Activated CD4-positive, alpha-beta T cell treated with anti-CD3 and anti-CD28 coated beads, Interleukin-2, amount 10 ng/mL, durations not matched to agents 7 days and 5 days (primary cell): ENCODE data around the gene NPAP1. TPM values are rescaled to one million over a fixed set of nuclear protein-coding genes. Genes with fewer than 3 reads are reported as not detected.

Experiments used
- CTCF ChIA-PET: fragments of 350-600 bp; sonication (Branson Sonifier 250); formaldehyde crosslinking; loops from one replicate; lab custom pipeline; 2021; ENCODE audit warnings: antibody characterized with exemption; lab: Charles Lee
- POLR2A ChIA-PET: fragments of 350-600 bp; sonication (Branson Sonifier 250); formaldehyde crosslinking; loops from one replicate; lab custom pipeline; 2021; ENCODE audit warnings: antibody characterized with exemption; lab: Charles Lee
- DNase-seq: peaks from one replicate; pipeline ENCODE4 v3.0.0-alpha.2; 2020
- H3K27ac Mint-ChIP-seq: one replicate; pipeline ENCODE4 v1.8.0; 2021; ENCODE audit warnings: mild to moderate bottlenecking, moderate library complexity, mixed read lengths
- H3K27me3 Mint-ChIP-seq: one replicate; pipeline ENCODE4 v1.8.0; 2021; ENCODE audit warnings: mixed read lengths
- H3K36me3 Mint-ChIP-seq: one replicate; pipeline ENCODE4 v1.8.0; 2021; ENCODE audit warnings: low read depth, mixed read lengths
- H3K4me1 Mint-ChIP-seq: one replicate; pipeline ENCODE4 v1.8.0; 2021; ENCODE audit warnings: mixed read lengths
- H3K4me3 Mint-ChIP-seq: one replicate; pipeline ENCODE4 v1.8.0; 2021; ENCODE audit warnings: mild to moderate bottlenecking, moderate library complexity, mixed read lengths
- H3K9me3 Mint-ChIP-seq: one replicate; pipeline ENCODE4 v1.8.0; 2021; ENCODE audit warnings: mixed read lengths
- total RNA-seq, 2 experiments: library from RNA; stranded (reverse); gene quantifications; one replicate each; pipeline ENCODE4 v1.2.3, GENCODE V29; 2021

Gene NPAP1
- total RNA-seq, 2 experiments from 2014 or later = not detected

- no peak for DNase-seq
- no peak overlapping the region for H3K27ac Mint-ChIP-seq
- CTCF ChIA-PET = no interaction called here
- POLR2A ChIA-PET = no interaction called here
- no peaks in the 10 kb centered on the region for H3K27me3 Mint-ChIP-seq
- no peak overlapping the region for H3K4me3 Mint-ChIP-seq
- H3K36me3 Mint-ChIP-seq = no peaks in the 10 kb centered on the region
- H3K9me3 Mint-ChIP-seq = peaks cover 8% of the 10 kb centered on the region
- H3K4me1 Mint-ChIP-seq = no peaks in the 10 kb centered on the region
Observed at GRCh38 chr15:24696842-24697241, 21.3 kb downstream of the NPAP1 start.

DNA sequence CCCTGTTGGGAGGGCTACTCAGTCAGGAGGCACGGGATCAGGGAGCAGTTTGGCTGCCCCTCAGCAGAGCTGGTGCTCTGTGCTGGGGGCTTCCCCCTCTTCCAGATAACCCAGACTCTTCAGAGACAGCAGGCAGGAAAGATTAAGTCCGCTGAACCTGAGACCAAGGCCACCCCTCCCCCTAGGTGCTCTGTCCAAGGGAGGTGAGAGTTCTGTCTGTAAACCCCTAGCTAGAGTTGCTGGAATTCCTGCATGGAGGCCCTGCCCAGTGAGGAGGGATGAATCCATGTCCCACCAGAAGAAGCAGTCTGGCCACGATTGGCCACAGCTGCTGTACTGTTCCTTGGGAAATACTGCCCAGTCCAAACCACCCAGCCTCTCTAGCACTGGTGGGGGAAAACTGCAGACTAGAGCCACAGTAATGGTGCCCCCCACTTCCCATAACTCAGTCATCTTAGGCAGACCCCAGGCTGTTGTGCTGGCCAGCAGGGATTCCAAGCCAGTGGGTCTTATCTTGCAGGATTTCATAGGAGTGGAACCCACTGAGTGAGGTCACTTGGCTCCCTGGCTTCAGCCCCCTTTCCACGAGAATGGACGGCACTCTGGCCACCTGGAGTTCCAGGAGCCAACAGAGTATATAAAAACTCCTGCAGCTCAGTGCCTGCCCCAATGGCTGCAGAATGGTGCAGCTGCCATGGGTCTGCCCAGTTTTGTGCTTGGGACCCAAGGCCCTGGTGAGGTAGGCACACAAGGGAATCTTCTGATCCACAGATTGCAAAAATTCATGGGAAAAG lies 42.9 kb downstream of the NPAP1 start:
- DNase-seq = no peak
- no peaks in the 10 kb centered on the region for H3K4me1 Mint-ChIP-seq
- no peaks in the 10 kb centered on the region for H3K27me3 Mint-ChIP-seq
- no peaks in the 10 kb centered on the region for H3K36me3 Mint-ChIP-seq
- peaks cover 14% of the 10 kb centered on the region for H3K9me3 Mint-ChIP-seq
- no peak overlapping the region for H3K27ac Mint-ChIP-seq
- ChIA-PET POLR2A (no interaction called here), CTCF (interaction anchor here (0.6 kb wide), 2 partner anchors 11 to 857 kb away, joined by 3 read pairs; no protein-coding TSS in a partner anchor)
- H3K4me3 Mint-ChIP-seq = no peak overlapping the region

DNA sequence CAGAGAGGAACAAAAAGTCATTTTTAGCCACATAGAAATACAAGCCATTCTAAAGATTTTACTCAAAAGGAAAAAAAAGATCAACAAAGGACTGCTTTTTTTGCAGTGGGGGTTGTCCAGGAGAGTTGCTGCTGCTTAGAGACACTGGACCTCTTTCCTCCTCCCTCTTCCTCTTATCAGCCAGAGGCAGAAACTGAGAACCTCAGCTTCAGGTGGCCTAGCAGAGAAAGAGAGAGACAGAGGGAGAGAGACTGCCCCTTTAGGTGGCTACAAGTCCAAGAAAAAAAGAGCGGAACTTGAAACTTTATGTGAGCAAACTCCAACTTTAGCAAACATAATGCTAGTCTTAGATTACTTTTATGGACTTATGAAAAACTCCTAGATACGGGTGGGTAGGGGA lies 54.2 kb downstream of the NPAP1 start:
- H3K4me1 Mint-ChIP-seq = no peaks in the 10 kb centered on the region
- ChIA-PET POLR2A (no interaction called here), CTCF (interaction anchor here (1.4 kb wide), 1 partner anchor 12 kb away, joined by 3 read pairs; no protein-coding TSS in a partner anchor)
- no peaks in the 10 kb centered on the region for H3K36me3 Mint-ChIP-seq
- H3K9me3 Mint-ChIP-seq = peaks cover 12% of the 10 kb centered on the region
- no peak overlapping the region for H3K4me3 Mint-ChIP-seq
- no peak overlapping the region for H3K27ac Mint-ChIP-seq
- no peaks in the 10 kb centered on the region for H3K27me3 Mint-ChIP-seq
- DNase-seq = no peak
